Endothelial cell of umbilical vein (primary cell): ENCODE results near the gene GUCY2D. TPM values are rescaled to one million over a fixed set of nuclear protein-coding genes. Genes with fewer than 3 reads are reported as not detected.

Experiments used
- BruUV-seq: library from RNA; stranded (reverse); fragments of 400-500 nt; replicated peaks from 2 replicates; lab custom pipeline; 2021; lab: Mats Ljungman, UMichigan
- CTCF ChIA-PET: fragments of 300-600, 350-600 bp; sonication (Branson Sonifier 250); formaldehyde crosslinking; loops from one replicate; lab custom pipeline; 2021; ENCODE audit warnings: antibody characterized with exemption, inconsistent platforms; lab: Charles Lee
- POLR2A ChIA-PET: fragments of 300-600, 350-600 bp; sonication (Branson Sonifier 250); formaldehyde crosslinking; loops from one replicate; lab custom pipeline; 2021; ENCODE audit warnings: antibody characterized with exemption, inconsistent platforms; lab: Charles Lee
- DNase-seq: peaks from one replicate; pipeline ENCODE4 v3.0.0-alpha.2; 2011; ENCODE audit warnings: low read depth, low spot score
- FAIRE-seq: peaks from 2 replicates; lab custom pipeline; 2011; peaks lifted over from hg19 to GRCh38; lab: Jason Lieb, UNC
- H2AFZ ChIP-seq: 2 replicates; pipeline ENCODE4 v1.6.0; 2012; ENCODE audit warnings: low read depth, low read length, control low read depth, inconsistent platforms
- H3K27ac ChIP-seq: 2 replicates; pipeline ENCODE4 v1.5.1; 2011; ENCODE audit warnings: low read depth, mild to moderate bottlenecking, control low read depth, low read length, moderate library complexity; ENCODE audit not compliant: insufficient read depth
- H3K27me3 ChIP-seq, 2 experiments: 2 replicates each; pipeline versions ENCODE4 v1.6.0 to v1.6.1; 2011; ENCODE audit warnings: low read length in 2 of 2, mixed read lengths in 1 of 2; ENCODE audit not compliant: control insufficient read depth in 2 of 2, insufficient read depth in 2 of 2
- H3K36me3 ChIP-seq, 2 experiments: 2 replicates in 1 of 2; 3 replicates in 1 of 2; pipeline ENCODE4 v1.5.1; 2011; ENCODE audit warnings: low read length in 2 of 2, mild to moderate bottlenecking in 1 of 2, moderate library complexity in 1 of 2; ENCODE audit not compliant: control insufficient read depth in 2 of 2, insufficient read depth in 2 of 2; ENCODE audit errors: extremely low read depth in 1 of 2
- H3K4me1 ChIP-seq: 3 replicates; pipeline ENCODE4 v1.5.1; 2011; ENCODE audit warnings: mild to moderate bottlenecking, low read length; ENCODE audit not compliant: control insufficient read depth, insufficient read depth; ENCODE audit errors: extremely low read depth
- H3K4me2 ChIP-seq: 2 replicates; pipeline ENCODE4 v1.6.1; 2011; ENCODE audit warnings: low read length, control low read depth, mixed read lengths; ENCODE audit not compliant: insufficient read depth
- H3K4me3 ChIP-seq, 3 experiments: fragments of 200-600 bp in 1 of 3; sonication (generic), shearing (Covaris generic) in 1 of 3; replicated peaks in 1 of 3; 2 replicates each; pipeline ENCODE4 v1.5.1; 2011 to 2016; ENCODE audit warnings: control low read depth in 3 of 3, low read length in 3 of 3, mild to moderate bottlenecking in 2 of 3, inconsistent platforms in 1 of 3, low read depth in 1 of 3, moderate library complexity in 1 of 3; ENCODE audit not compliant: insufficient read depth in 1 of 3
- H3K79me2 ChIP-seq: 2 replicates; pipeline ENCODE4 v1.6.0; 2012; ENCODE audit warnings: low read length, inconsistent platforms; ENCODE audit not compliant: control insufficient read depth, insufficient read depth
- H3K9ac ChIP-seq: replicated peaks from 2 replicates; pipeline ENCODE3; 2011; ENCODE audit warnings: low read length, control low read depth; ENCODE audit not compliant: insufficient read depth; ENCODE audit errors: extremely low read depth
- H3K9me1 ChIP-seq: replicated peaks from 3 replicates; pipeline ENCODE4 v1.6.0; 2011; ENCODE audit warnings: mild to moderate bottlenecking, low read length; ENCODE audit not compliant: control insufficient read depth, insufficient read depth; ENCODE audit errors: extremely low read depth
- H3K9me3 ChIP-seq: replicated peaks from 2 replicates; pipeline ENCODE4 v1.5.1; 2012; ENCODE audit warnings: low read length, inconsistent platforms; ENCODE audit not compliant: control insufficient read depth, insufficient read depth
- H4K20me1 ChIP-seq: replicated peaks from 2 replicates; pipeline ENCODE3; 2011; ENCODE audit warnings: mild to moderate bottlenecking, low read length; ENCODE audit not compliant: control insufficient read depth, insufficient read depth; ENCODE audit errors: extremely low read depth
- EZH2 ChIP-seq: IDR thresholded peaks from 2 replicates; pipeline ENCODE4 v1.6.1; 2012; ENCODE audit warnings: borderline replicate concordance, low read depth, mild to moderate bottlenecking, moderate library complexity, low read length, inconsistent platforms; ENCODE audit not compliant: severe bottlenecking
- FOS ChIP-seq: IDR thresholded peaks from 2 replicates; pipeline ENCODE4 v1.6.1; 2011; ENCODE audit warnings: mild to moderate bottlenecking, low read length, moderate library complexity, borderline replicate concordance; ENCODE audit not compliant: insufficient read depth
- GATA2 ChIP-seq: IDR thresholded peaks from 2 replicates; pipeline ENCODE4 v1.7.0; 2011; ENCODE audit warnings: low read depth, mild to moderate bottlenecking, moderate library complexity, mixed read lengths, low read length; ENCODE audit not compliant: insufficient read length, insufficient read depth
- JUN ChIP-seq: IDR thresholded peaks from 2 replicates; pipeline ENCODE4 v1.6.1; 2011; ENCODE audit warnings: borderline replicate concordance, low read depth; ENCODE audit not compliant: insufficient read length, insufficient read depth
- MYC ChIP-seq: IDR thresholded peaks from one replicate; pipeline ENCODE4 v1.6.1; 2011; ENCODE audit warnings: mild to moderate bottlenecking, low read depth, low read length
- POLR2A ChIP-seq: IDR thresholded peaks from 2 replicates; pipeline ENCODE4 v1.6.1; 2012; ENCODE audit warnings: low read depth, mild to moderate bottlenecking, control low read depth, low read length
- POLR2AphosphoS5 ChIP-seq: IDR thresholded peaks from 2 replicates; pipeline ENCODE4 v1.6.1; 2012; ENCODE audit warnings: low read depth, mild to moderate bottlenecking, control low read depth, low read length, moderate library complexity; ENCODE audit not compliant: insufficient read depth
- dilution Hi-C: fragments of 300-500 bp; cut with MboI; formaldehyde crosslinking; loops from one replicate; pipeline ENCODE4 v1.15.0; 2019; ENCODE audit warnings: low sequenced_read_pairs; ENCODE audit not compliant: extremely low pct_ligation_motif_present
- intact Hi-C: fragments of 100-400 bp; cut with micrococcal nuclease; formaldehyde crosslinking; loops from one replicate; pipeline ENCODE4 v1.10.0; 2022
- polyA plus RNA-seq, 4 experiments: library from polyadenylated mRNA; depleted of rRNA in 3 of 4; stranded (reverse) in 3 of 4; unstranded in 1 of 4; fragments of >200 nt; gene quantifications; 2 replicates each; pipeline versions ENCODE4 v1.2.1 to v1.2.3, GENCODE V29; 2011 to 2012; ENCODE audit warnings: missing spikeins in 1 of 4
- total RNA-seq: library from RNA; stranded (reverse); gene quantifications from 2 replicates; pipeline ENCODE4 v1.2.3, GENCODE V29; 2021
- TF ChIP-seq, protein P1 (sequence below): IDR thresholded peaks from 2 replicates; pipeline ENCODE4 v1.6.1; 2011; ENCODE audit not compliant: insufficient read depth, insufficient read length
- TF ChIP-seq, protein P2 (sequence below), 2 donors: IDR thresholded peaks; 1 replicate in 1 of 2; 2 replicates in 1 of 2; pipeline ENCODE4 v1.5.1; 2011; ENCODE audit warnings: low read length in 2 of 2, mild to moderate bottlenecking in 2 of 2, moderate library complexity in 2 of 2, control low read depth in 1 of 2, inconsistent platforms in 1 of 2, low read depth in 1 of 2; ENCODE audit not compliant: insufficient read depth in 1 of 2; ENCODE audit errors: extremely low read depth in 1 of 2

GUCY2D gene
- total and polyA plus RNA-seq, 2 donors (not counting 3 experiments of a cell fraction or from before 2014, with no cell fraction given) = not detected

DNA sequence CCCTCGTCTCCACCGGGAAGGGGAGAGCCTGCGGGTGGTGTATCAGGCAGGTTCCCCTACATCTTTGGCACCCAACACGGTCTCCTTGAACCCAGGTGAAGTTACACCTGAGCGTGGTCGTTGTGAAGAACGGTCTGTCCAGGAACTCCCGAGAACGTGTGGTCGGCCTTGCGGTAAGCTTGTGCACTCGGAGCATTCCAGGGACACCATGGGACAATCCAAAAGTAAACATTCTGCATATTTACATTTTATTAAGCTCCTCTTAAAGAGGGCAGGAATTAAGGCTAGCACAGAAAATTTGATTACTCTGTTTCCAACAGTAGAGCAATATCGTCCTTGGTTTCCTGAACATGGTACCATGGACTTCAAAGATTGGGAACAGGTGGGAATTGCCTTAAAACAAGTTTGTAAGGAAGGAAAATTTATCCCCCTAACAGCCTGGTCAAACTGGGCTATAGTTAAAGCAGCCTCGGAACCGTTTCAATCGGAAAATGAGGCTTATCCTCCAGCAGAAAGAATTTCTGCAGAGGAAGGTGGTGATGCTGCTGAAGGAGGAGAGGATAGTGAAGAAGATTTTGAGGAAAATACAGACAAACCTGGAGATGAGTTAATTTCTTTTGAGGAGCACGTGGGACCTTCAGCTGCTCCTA is 54.7 kb downstream of the GUCY2D start:
- Histone ChIP-seq H3K4me1 (peaks cover 11% of the 10 kb centered on the region), H2AFZ (no peak overlapping the region), H3K9ac (no peak overlapping the region), H3K4me3 (no peak overlapping the region), H3K9me3 (no peaks in the 10 kb centered on the region), H4K20me1 (no peaks in the 10 kb centered on the region), H3K9me1 (no peaks in the 10 kb centered on the region), H3K79me2 (no peaks in the 10 kb centered on the region), H3K27ac (no peak overlapping the region), H3K27me3 (peaks cover 22 to 32% of the 10 kb centered on the region in 2 experiments), H3K36me3 (no peaks in the 10 kb centered on the region), H3K4me2 (no peak overlapping the region)
- ChIA-PET POLR2A (no interaction called here), CTCF (interaction anchor here (0.7 to 11.0 kb wide), 40 partner anchors 10 to 468 kb away, joined by 3 to 191 read pairs (median 5); partner anchors contain the start of genes CNTROB, GUCY2D and RNF227)
- no peak for FAIRE-seq
- intact Hi-C loops (loop anchor here (1.0 to 5.0 kb wide), 5 partner anchors 40 to 235 kb away; no protein-coding TSS in a partner anchor), dilution Hi-C loops (no loop called here)
- no TSS peak for BruUV-seq
- DNase-seq = no peak
- peak; percentile 0 for TF ChIP-seq EZH2
- TF ChIP-seq POLR2AphosphoS5 = no peak

GRCh38 chr17:8057691-8058114 is 55.3 kb downstream of the GUCY2D start:
- Histone ChIP-seq H3K4me1 (peaks cover 16% of the 10 kb centered on the region), H3K9ac (no peak overlapping the region), H3K4me2 (no peak overlapping the region), H3K27ac (no peak overlapping the region), H3K4me3 (no peak overlapping the region), H2AFZ (no peak overlapping the region), H3K9me3 (no peaks in the 10 kb centered on the region), H3K9me1 (no peaks in the 10 kb centered on the region), H3K27me3 (peaks cover 28 to 38% of the 10 kb centered on the region in 2 experiments), H3K36me3 (no peaks in the 10 kb centered on the region), H3K79me2 (no peaks in the 10 kb centered on the region), H4K20me1 (no peaks in the 10 kb centered on the region)
- no peak for TF ChIP-seq FOS
- peak; percentile 71 for TF ChIP-seq MYC
- no peak for TF ChIP-seq POLR2A
- no peak for TF ChIP-seq GATA2
- TF ChIP-seq POLR2AphosphoS5 = no peak
- TF ChIP-seq, protein P1, sequence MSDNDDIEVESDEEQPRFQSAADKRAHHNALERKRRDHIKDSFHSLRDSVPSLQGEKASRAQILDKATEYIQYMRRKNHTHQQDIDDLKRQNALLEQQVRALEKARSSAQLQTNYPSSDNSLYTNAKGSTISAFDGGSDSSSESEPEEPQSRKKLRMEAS = no peak
- no peak for TF ChIP-seq JUN
- peak; percentile 35 for TF ChIP-seq EZH2
- TF ChIP-seq, protein P2, sequence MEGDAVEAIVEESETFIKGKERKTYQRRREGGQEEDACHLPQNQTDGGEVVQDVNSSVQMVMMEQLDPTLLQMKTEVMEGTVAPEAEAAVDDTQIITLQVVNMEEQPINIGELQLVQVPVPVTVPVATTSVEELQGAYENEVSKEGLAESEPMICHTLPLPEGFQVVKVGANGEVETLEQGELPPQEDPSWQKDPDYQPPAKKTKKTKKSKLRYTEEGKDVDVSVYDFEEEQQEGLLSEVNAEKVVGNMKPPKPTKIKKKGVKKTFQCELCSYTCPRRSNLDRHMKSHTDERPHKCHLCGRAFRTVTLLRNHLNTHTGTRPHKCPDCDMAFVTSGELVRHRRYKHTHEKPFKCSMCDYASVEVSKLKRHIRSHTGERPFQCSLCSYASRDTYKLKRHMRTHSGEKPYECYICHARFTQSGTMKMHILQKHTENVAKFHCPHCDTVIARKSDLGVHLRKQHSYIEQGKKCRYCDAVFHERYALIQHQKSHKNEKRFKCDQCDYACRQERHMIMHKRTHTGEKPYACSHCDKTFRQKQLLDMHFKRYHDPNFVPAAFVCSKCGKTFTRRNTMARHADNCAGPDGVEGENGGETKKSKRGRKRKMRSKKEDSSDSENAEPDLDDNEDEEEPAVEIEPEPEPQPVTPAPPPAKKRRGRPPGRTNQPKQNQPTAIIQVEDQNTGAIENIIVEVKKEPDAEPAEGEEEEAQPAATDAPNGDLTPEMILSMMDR (IDR thresholded peaks at IDR 0.05; ENCODE audit: extremely low read depth in 1 of 2, insufficient read depth in 1 of 2, low read depth in 1 of 2, low read length in 2 of 2) = peak; percentile 63 to 70
- POLR2A ChIA-PET = no interaction called here
- CTCF ChIA-PET = interaction anchor here (0.6 to 11.0 kb wide), 38 partner anchors 11 to 468 kb away, joined by 3 to 191 read pairs (median 5); partner anchors contain the start of genes CNTROB, GUCY2D and RNF227
- DNase-seq (peak; percentile 76), FAIRE-seq (peak; percentile 82)
- dilution Hi-C loops (no loop called here), intact Hi-C loops (loop anchor here (1.0 to 5.0 kb wide), 5 partner anchors 41 to 235 kb away; no protein-coding TSS in a partner anchor)
- BruUV-seq = no TSS peak
